ENCODE data around the gene SSH3. TPM values are rescaled to one million over a fixed set of nuclear protein-coding genes. Genes with fewer than 3 reads are reported as not detected.

The SSH3 gene
- polyA plus RNA-seq, 1 donor = 17.6 TPM

Other genes starting within 250 kb of the SSH3 start
- 18.5 TPM for gene RHOD, start 246.7 kb upstream of the SSH3 start, polyA plus RNA-seq (ENCODE audit: insufficient read length)
- gene KDM2A, start 184.3 kb upstream of the SSH3 start, polyA plus RNA-seq (ENCODE audit: insufficient read length) = 51.6 TPM
- gene GRK2, start 37.1 kb upstream of the SSH3 start, polyA plus RNA-seq (ENCODE audit: insufficient read length) = 45.9 TPM
- gene ANKRD13D, start 14.2 kb upstream of the SSH3 start, polyA plus RNA-seq (ENCODE audit: insufficient read length) = 29.3 TPM
- 31.9 TPM for gene POLD4, start 50.0 kb downstream of the SSH3 start, polyA plus RNA-seq (ENCODE audit: insufficient read length)
- gene CLCF1, start 70.1 kb downstream of the SSH3 start, polyA plus RNA-seq (ENCODE audit: insufficient read length) = 3.6 TPM
- gene RAD9A, start 88.5 kb downstream of the SSH3 start, polyA plus RNA-seq (ENCODE audit: insufficient read length) = 8.2 TPM
- 123 TPM for gene PPP1CA, start 98.3 kb downstream of the SSH3 start, polyA plus RNA-seq (ENCODE audit: insufficient read length)
- gene TBC1D10C, start 100.6 kb downstream of the SSH3 start, polyA plus RNA-seq (ENCODE audit: insufficient read length) = 6.6 TPM
- gene CARNS1, start 112.1 kb downstream of the SSH3 start, polyA plus RNA-seq (ENCODE audit: insufficient read length) = 73.3 TPM
- gene RPS6KB2, start 125.0 kb downstream of the SSH3 start, polyA plus RNA-seq (ENCODE audit: insufficient read length) = 32.0 TPM
- gene PTPRCAP, start 134.2 kb downstream of the SSH3 start, polyA plus RNA-seq (ENCODE audit: insufficient read length) = 1.1 TPM
- gene CORO1B, start 139.9 kb downstream of the SSH3 start, polyA plus RNA-seq (ENCODE audit: insufficient read length) = 26.2 TPM
- gene GPR152, start 149.2 kb downstream of the SSH3 start, polyA plus RNA-seq (ENCODE audit: insufficient read length) = not detected
- 1.1 TPM for gene CABP4, start 151.8 kb downstream of the SSH3 start, polyA plus RNA-seq (ENCODE audit: insufficient read length)
- 53.4 TPM for gene TMEM134, start 165.7 kb downstream of the SSH3 start, polyA plus RNA-seq (ENCODE audit: insufficient read length)
- 42.0 TPM for gene AIP, start 179.5 kb downstream of the SSH3 start, polyA plus RNA-seq (ENCODE audit: insufficient read length)
- gene PITPNM1, start 201.8 kb downstream of the SSH3 start, polyA plus RNA-seq (ENCODE audit: insufficient read length) = 6.3 TPM
- gene CDK2AP2, start 204.6 kb downstream of the SSH3 start, polyA plus RNA-seq (ENCODE audit: insufficient read length) = 16.2 TPM
- not detected for gene CABP2, start 219.9 kb downstream of the SSH3 start, polyA plus RNA-seq (ENCODE audit: insufficient read length)

All from forelimb muscle (tissue), 1 donor.